H1 (cell line): Measurements from ENCODE around the gene MAIP1. TPM values are rescaled to one million over a fixed set of nuclear protein-coding genes. Genes with fewer than 3 reads are reported as not detected.

ENCODE experiments used
- CTCF ChIA-PET: fragments of 300-600 bp; sonication (Branson Sonifier 250); formaldehyde crosslinking; loops from one replicate; lab custom pipeline; 2021; ENCODE audit not compliant: partially characterized antibody; lab: Charles Lee
- POLR2A ChIA-PET: fragments of 300-600 bp; sonication (Branson Sonifier 250); formaldehyde crosslinking; loops from one replicate; lab custom pipeline; 2021; ENCODE audit warnings: inconsistent platforms; ENCODE audit not compliant: partially characterized antibody; lab: Charles Lee
- DNase-seq, 2 experiments: peaks; one replicate each; pipeline versions ENCODE4 v3.0.0 to v3.0.0-alpha.2; 2010 to 2022; ENCODE audit warnings: low spot score in 2 of 2, low read depth in 1 of 2, mixed read lengths in 1 of 2
- FAIRE-seq: peaks from 2 replicates; lab custom pipeline; 2011; peaks lifted over from hg19 to GRCh38; lab: Jason Lieb, UNC
- H2AFZ ChIP-seq: 2 replicates; pipeline ENCODE4 v1.8.1; 2012; ENCODE audit warnings: low read length, inconsistent platforms
- H2AK5ac ChIP-seq: 2 replicates; pipeline ENCODE4 v1.6.1; 2013; ENCODE audit warnings: low read depth, low read length
- H2BK120ac ChIP-seq: replicated peaks from 2 replicates; pipeline ENCODE3; 2013; ENCODE audit warnings: low read depth, low read length, inconsistent platforms
- H2BK12ac ChIP-seq: 2 replicates; pipeline ENCODE4 v1.6.1; 2013; ENCODE audit warnings: low read depth, low read length
- H2BK15ac ChIP-seq: 2 replicates; pipeline ENCODE4 v1.6.1; 2013; ENCODE audit warnings: low read length
- H2BK20ac ChIP-seq: 2 replicates; pipeline ENCODE4 v1.6.1; 2013; ENCODE audit warnings: low read length
- H2BK5ac ChIP-seq: 2 replicates; pipeline ENCODE4 v1.6.1; 2013; ENCODE audit warnings: low read depth, low read length
- H3K14ac ChIP-seq: 2 replicates; pipeline ENCODE4 v1.6.1; 2013; ENCODE audit warnings: inconsistent platforms; ENCODE audit not compliant: insufficient read length
- H3K18ac ChIP-seq: 2 replicates; pipeline ENCODE4 v1.6.1; 2013; ENCODE audit warnings: low read length; ENCODE audit errors: extremely low read depth
- H3K23ac ChIP-seq: 2 replicates; pipeline ENCODE4 v1.6.1; 2013; ENCODE audit warnings: inconsistent platforms; ENCODE audit not compliant: insufficient read length
- H3K23me2 ChIP-seq: 2 replicates; pipeline ENCODE4 v1.6.1; 2013; ENCODE audit warnings: low read depth, low read length
- H3K27ac ChIP-seq: 2 replicates; pipeline ENCODE4 v1.6.1; 2011; ENCODE audit warnings: low read depth, low read length, inconsistent platforms
- H3K27me3 ChIP-seq, 4 experiments: replicated peaks in 1 of 4; 1 replicate in 1 of 4; 2 replicates in 3 of 4; pipeline versions ENCODE4 v1.6.1 to v1.8.1; 2011 to 2013; ENCODE audit warnings: low read length in 3 of 4, mild to moderate bottlenecking in 3 of 4, inconsistent platforms in 2 of 4, mixed read lengths in 2 of 4, moderate library complexity in 1 of 4; ENCODE audit not compliant: control insufficient read depth in 3 of 4, insufficient read depth in 3 of 4; ENCODE audit errors: extremely low read depth in 1 of 4
- H3K36me3 ChIP-seq, 4 experiments: 2 replicates each; pipeline versions ENCODE4 v1.6.1 to v1.8.1; 2011 to 2013; ENCODE audit warnings: mild to moderate bottlenecking in 4 of 4, low read length in 3 of 4, moderate library complexity in 2 of 4, control low read depth in 1 of 4, inconsistent platforms in 1 of 4; ENCODE audit not compliant: insufficient read depth in 4 of 4, control insufficient read depth in 2 of 4
- H3K4ac ChIP-seq: replicated peaks from 2 replicates; pipeline ENCODE3; 2013; ENCODE audit warnings: low read length, low read depth, mixed read lengths, inconsistent platforms; ENCODE audit not compliant: insufficient read length
- H3K4me1 ChIP-seq, 4 experiments: replicated peaks in 1 of 4; 1 replicate in 1 of 4; 2 replicates in 3 of 4; pipeline versions ENCODE4 v1.6.1 to v1.8.1; 2011 to 2013; ENCODE audit warnings: low read length in 3 of 4, inconsistent platforms in 2 of 4, mixed read lengths in 1 of 4; ENCODE audit not compliant: insufficient read depth in 4 of 4, control insufficient read depth in 3 of 4
- H3K4me2 ChIP-seq, 2 experiments: 2 replicates each; pipeline versions ENCODE4 v1.6.1 to v1.8.1; 2011 to 2013; ENCODE audit warnings: low read depth in 2 of 2, low read length in 2 of 2, control low read depth in 1 of 2, inconsistent platforms in 1 of 2, mild to moderate bottlenecking in 1 of 2; ENCODE audit not compliant: insufficient read depth in 1 of 2
- H3K4me3 ChIP-seq, 4 experiments: fragments of 200-600, 300-600 bp in 1 of 4; sonication (generic), shearing (Covaris generic), sonication (Bioruptor Twin) in 1 of 4; 2 replicates each; pipeline versions ENCODE4 v1.5.1 to v1.8.1; 2011 to 2016; ENCODE audit warnings: low read length in 4 of 4, low read depth in 3 of 4, control low read depth in 2 of 4, inconsistent platforms in 2 of 4, mild to moderate bottlenecking in 2 of 4, mixed read lengths in 1 of 4, moderate library complexity in 1 of 4; ENCODE audit not compliant: insufficient read depth in 2 of 4; ENCODE audit errors: extremely low read depth in 1 of 4
- H3K56ac ChIP-seq: replicated peaks from 2 replicates; pipeline ENCODE3; 2013; ENCODE audit warnings: low read depth, mild to moderate bottlenecking, mixed read lengths, low read length, inconsistent platforms; ENCODE audit not compliant: insufficient read length
- H3K79me1 ChIP-seq: 2 replicates; pipeline ENCODE4 v1.6.1; 2013; ENCODE audit warnings: low read depth, low read length, control low read depth
- H3K79me2 ChIP-seq, 2 experiments: 2 replicates each; pipeline versions ENCODE4 v1.6.1 to v1.8.1; 2012 to 2013; ENCODE audit warnings: low read length in 2 of 2, mild to moderate bottlenecking in 2 of 2, inconsistent platforms in 1 of 2; ENCODE audit not compliant: insufficient read depth in 2 of 2, control insufficient read depth in 1 of 2
- H3K9ac ChIP-seq, 4 experiments: replicated peaks in 1 of 4; 1 replicate in 1 of 4; 2 replicates in 3 of 4; pipeline versions ENCODE4 v1.6.1 to v1.8.1; 2011 to 2013; ENCODE audit warnings: low read depth in 3 of 4, low read length in 3 of 4, control low read depth in 2 of 4, mild to moderate bottlenecking in 2 of 4, moderate library complexity in 2 of 4, inconsistent platforms in 1 of 4; ENCODE audit errors: extremely low read depth in 1 of 4
- H3K9me3 ChIP-seq, 2 experiments: 2 replicates each; pipeline versions ENCODE4 v1.6.1 to v1.8.1; 2012 to 2013; ENCODE audit warnings: mild to moderate bottlenecking in 2 of 2, moderate library complexity in 2 of 2, control low read depth in 1 of 2, inconsistent platforms in 1 of 2, low read depth in 1 of 2, low read length in 1 of 2, mixed read lengths in 1 of 2; ENCODE audit not compliant: insufficient read depth in 2 of 2
- H4K20me1 ChIP-seq, 2 experiments: replicated peaks in 1 of 2; 2 replicates each; pipeline versions ENCODE3 to v1.8.1; 2011 to 2013; ENCODE audit warnings: inconsistent platforms in 2 of 2, low read length in 2 of 2, mild to moderate bottlenecking in 1 of 2; ENCODE audit not compliant: insufficient read depth in 2 of 2, control insufficient read depth in 1 of 2
- H4K5ac ChIP-seq: 2 replicates; pipeline ENCODE4 v1.6.1; 2013; ENCODE audit warnings: low read length, low read depth, mixed read lengths, inconsistent platforms; ENCODE audit not compliant: insufficient read length
- H4K8ac ChIP-seq: 2 replicates; pipeline ENCODE4 v1.8.0; 2013; ENCODE audit warnings: mild to moderate bottlenecking, moderate library complexity, low read length, inconsistent platforms; ENCODE audit not compliant: insufficient read depth; ENCODE audit errors: extremely low read depth
- H4K91ac ChIP-seq: replicated peaks from 2 replicates; pipeline ENCODE3; 2013; ENCODE audit warnings: low read length, mixed read lengths, inconsistent platforms; ENCODE audit not compliant: insufficient read length
- ASH2L ChIP-seq: fragments of 200-600, 300-600 bp; sonication (generic); IDR thresholded peaks from one replicate; pipeline ENCODE4 v1.7.1; 2017; ENCODE audit warnings: low read length
- CEBPB ChIP-seq: IDR thresholded peaks from 2 replicates; pipeline ENCODE4 v1.6.1; 2012; ENCODE audit warnings: low read depth, low read length
- SIX5 ChIP-seq: IDR thresholded peaks from 2 replicates; pipeline ENCODE4 v1.6.1; 2011; ENCODE audit warnings: mild to moderate bottlenecking, low read depth, low read length
- SRF ChIP-seq: IDR thresholded peaks from 2 replicates; pipeline ENCODE4 v1.6.1; 2011; ENCODE audit warnings: mild to moderate bottlenecking, low read depth, low read length, moderate library complexity
- WGBS, 2 experiments: shearing (Covaris generic) in 1 of 2; methylation state at CpG; one replicate each; pipeline versions ENCODE4 v1.1.6 to v1.1.7; 2013 to 2015; ENCODE audit warnings: low lambda C conversion rate in 2 of 2, mixed read lengths in 2 of 2, inconsistent platforms in 1 of 2, low coverage in 1 of 2, missing lambda C conversion rate in 1 of 2; ENCODE audit not compliant: insufficient replicate concordance in 2 of 2, insufficient coverage in 1 of 2, insufficient read length in 1 of 2; ENCODE audit errors: extremely low coverage in 1 of 2, missing lambda C conversion rate in 1 of 2; 5-methylcytosine and 5-hydroxymethylcytosine counted together
- polyA plus RNA-seq, 7 experiments: library from polyadenylated mRNA; depleted of rRNA in 3 of 7; stranded (reverse) in 5 of 7; unstranded in 2 of 7; fragments of >200 nt in 5 of 7; fragments of 200-250 nt in 2 of 7; gene quantifications; 1 replicate in 5 of 7; 2 replicates in 1 of 7; 4 replicates in 1 of 7; pipeline versions ENCODE4 v1.2.1 to v1.2.3, GENCODE V29; 2011 to 2013; ENCODE audit warnings: missing spikeins in 2 of 7, mixed read lengths in 2 of 7
- total RNA-seq: library from RNA; stranded (reverse); fragmentation: NEBNext Ultra II Directional; extraction: Animal tissue kit (Norgen Biotek cat#: 25700); gene quantifications from 2 replicates; pipeline ENCODE4 v1.2.1, GENCODE V29; 2021

Gene MAIP1
- total and polyA plus RNA-seq, 2 of the 8 experiments (the other 6 are each of a cell fraction or from before 2014, with no cell fraction given), result 23.2 to 28.5 TPM

- H3K79me2 ChIP-seq, result peaks cover 4 to 63% of the 10 kb centered on the region in 2 experiments; a peak in 3 of 4 replicates
- POLR2A ChIA-PET, result interaction anchor here (1.4 kb wide), 1 partner anchor 10 kb away, joined by 4 read pairs; no protein-coding TSS in a partner anchor
Observed at GRCh38 chr2:199950396-199950795, 5.0 kb upstream of the MAIP1 start.

More at GRCh38 chr2:199950396-199950795, 5.0 kb upstream of the MAIP1 start:
- no peak overlapping the region for H2BK12ac ChIP-seq
- H3K79me1 ChIP-seq, result peaks cover 6% of the 10 kb centered on the region
- H3K36me3 ChIP-seq, result peaks cover 7 to 59% (median 17%) of the 10 kb centered on the region in 4 experiments
- no peak overlapping the region for H2BK20ac ChIP-seq
- no peak overlapping the region for H3K9ac ChIP-seq
- no peak overlapping the region for H3K23ac ChIP-seq
- H3K14ac ChIP-seq, result no peak overlapping the region
- no peaks in the 10 kb centered on the region; the same call in 1 of the 2 replicates for H3K23me2 ChIP-seq
- DNase-seq, result no peak
- H4K91ac ChIP-seq, result no peak overlapping the region
- FAIRE-seq, result no peak
- H2AFZ ChIP-seq, result no peak overlapping the region
- no peak overlapping the region for H2BK120ac ChIP-seq
- H3K56ac ChIP-seq, result no peak overlapping the region
- no peak overlapping the region for H4K8ac ChIP-seq
- no peak overlapping the region for H3K18ac ChIP-seq
- H3K4me1 ChIP-seq, result peaks cover 0 to 2% (median 1%) of the 10 kb centered on the region in 4 experiments; a peak in 3 of 7 replicates
- H2BK15ac ChIP-seq, result no peak overlapping the region
- no peak overlapping the region for H2AK5ac ChIP-seq
- no peak for TF ChIP-seq CEBPB
- no peak for TF ChIP-seq ASH2L
- TF ChIP-seq SRF, result no peak
- no peak for TF ChIP-seq SIX5
- 98% methylated on average over 5 of the region's 5 CpGs; no CpG with 5 or more reads in 1 of the 2 experiments for WGBS, 2 experiments
- no peaks in the 10 kb centered on the region for H3K27me3 ChIP-seq
- CTCF ChIA-PET, result interaction anchor here (1.5 kb wide), 1 partner anchor 9 kb away, joined by 4 read pairs; no protein-coding TSS in a partner anchor
- no peak overlapping the region for H4K5ac ChIP-seq
- H2BK5ac ChIP-seq, result no peak overlapping the region
- no peak overlapping the region for H3K4me2 ChIP-seq
- H3K4me3 ChIP-seq, result no peak overlapping the region
- H3K9me3 ChIP-seq, result no peaks in the 10 kb centered on the region
- peaks cover 3 to 4% of the 10 kb centered on the region in 2 experiments for H4K20me1 ChIP-seq
- no peak overlapping the region for H3K27ac ChIP-seq
- no peak overlapping the region for H3K4ac ChIP-seq
